HG03103 (cell line): ENCODE data around the gene RSRC1.
A peak's percentile ranks its signal among the peaks of the same experiment; 100 is the strongest.
"Not testable (repeated sequence)": the region's sequence is repeated elsewhere in the genome, so short reads cannot be mapped to it uniquely, and the experiment has no call there.

Source experiments
- ATAC-seq: cut with Tn5 transposase; IDR thresholded peaks from one replicate; pipeline ENCODE4 v1.9.1; 2021; ENCODE audit warnings: low read depth; ENCODE audit not compliant: unreplicated experiment

Gene RSRC1, protein sequence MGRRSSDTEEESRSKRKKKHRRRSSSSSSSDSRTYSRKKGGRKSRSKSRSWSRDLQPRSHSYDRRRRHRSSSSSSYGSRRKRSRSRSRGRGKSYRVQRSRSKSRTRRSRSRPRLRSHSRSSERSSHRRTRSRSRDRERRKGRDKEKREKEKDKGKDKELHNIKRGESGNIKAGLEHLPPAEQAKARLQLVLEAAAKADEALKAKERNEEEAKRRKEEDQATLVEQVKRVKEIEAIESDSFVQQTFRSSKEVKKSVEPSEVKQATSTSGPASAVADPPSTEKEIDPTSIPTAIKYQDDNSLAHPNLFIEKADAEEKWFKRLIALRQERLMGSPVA

DNA sequence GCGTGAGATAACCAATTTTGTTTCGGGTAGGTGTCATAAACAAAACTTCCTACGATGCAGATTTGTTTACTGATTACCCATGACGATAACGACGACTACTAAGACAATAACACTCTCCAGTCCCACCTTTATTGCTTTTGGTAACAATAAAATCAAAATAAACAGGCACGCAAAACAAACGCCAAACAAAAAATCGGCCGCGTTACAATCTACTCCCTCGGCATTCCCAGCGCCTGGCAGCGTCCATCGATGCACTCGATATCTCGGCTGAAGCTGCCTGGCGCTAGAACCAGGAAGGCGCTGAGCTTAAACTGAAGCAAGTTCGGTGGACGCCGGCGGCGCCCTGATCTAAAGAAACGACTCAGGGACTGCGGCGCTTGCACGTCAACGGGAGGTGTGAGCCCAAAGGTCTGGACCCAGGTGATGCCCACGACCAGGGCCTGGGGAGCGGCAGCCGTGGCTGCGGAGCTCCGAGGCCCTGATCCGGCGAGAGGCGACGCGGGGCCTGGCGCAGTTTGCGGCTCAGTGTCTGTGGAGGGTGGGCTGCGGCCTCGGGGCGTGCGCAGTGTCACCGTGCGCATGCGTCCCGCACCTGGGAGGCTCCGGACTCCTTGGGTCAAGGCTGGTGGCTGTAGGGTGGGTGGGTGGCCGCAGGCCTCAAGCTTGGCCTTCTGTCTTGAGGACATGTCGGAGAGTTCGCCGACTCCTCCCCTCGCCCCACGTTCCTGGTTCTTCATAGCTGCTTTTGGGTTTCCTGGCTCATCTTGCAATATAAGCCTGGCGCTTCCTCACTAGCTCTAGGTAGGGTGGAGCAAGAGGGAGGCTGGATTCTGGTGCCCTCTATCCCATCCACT, at the start of gene RSRC1:
Gene RSRC1 (plus strand): TSS at position 286 of the 854 bp plus-strand sequence. CDS start 12,016 bp downstream, outside the sequence.
- peak; percentile 76 for ATAC-seq

DNA sequence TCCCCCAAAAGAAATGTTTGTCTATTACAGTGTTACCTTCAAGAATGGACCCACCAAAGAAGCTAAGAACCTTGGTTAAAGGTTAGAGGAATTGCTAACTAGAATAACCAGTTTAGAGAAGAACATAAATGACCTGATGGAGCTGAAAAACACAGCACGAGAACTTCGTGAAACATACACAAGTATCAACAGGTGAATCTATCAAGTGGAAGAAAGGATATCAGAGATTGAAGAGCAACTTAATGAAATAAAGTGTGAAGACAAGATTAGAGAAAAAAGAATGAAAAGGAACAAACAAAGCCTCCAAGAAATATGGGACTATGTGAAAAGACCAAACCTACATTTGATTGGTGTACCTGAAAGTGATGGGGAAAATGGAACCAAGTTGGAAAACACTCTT, 44.3 kb upstream of the RSRC1 start:
- not testable (repeated sequence) for ATAC-seq

DNA sequence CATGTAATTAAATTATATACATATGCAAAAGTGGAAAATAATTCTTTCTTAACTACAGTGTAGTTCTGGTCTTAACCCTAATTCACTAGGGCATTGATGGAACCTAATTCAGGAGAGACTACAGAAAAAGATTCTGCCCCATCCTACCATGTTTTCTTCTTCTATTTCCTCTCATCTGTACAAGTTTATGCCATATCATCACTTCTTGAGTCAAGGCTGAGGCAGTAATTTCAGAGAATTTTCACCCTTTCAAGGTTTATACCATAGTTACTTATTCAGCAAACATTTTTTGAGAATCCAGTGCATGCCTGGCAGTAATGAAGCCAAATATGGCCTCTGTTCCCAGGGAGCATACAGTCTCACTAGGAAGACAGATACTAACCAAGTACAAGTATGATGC, 37.1 kb upstream of the RSRC1 start:
- ATAC-seq, result no peak

DNA sequence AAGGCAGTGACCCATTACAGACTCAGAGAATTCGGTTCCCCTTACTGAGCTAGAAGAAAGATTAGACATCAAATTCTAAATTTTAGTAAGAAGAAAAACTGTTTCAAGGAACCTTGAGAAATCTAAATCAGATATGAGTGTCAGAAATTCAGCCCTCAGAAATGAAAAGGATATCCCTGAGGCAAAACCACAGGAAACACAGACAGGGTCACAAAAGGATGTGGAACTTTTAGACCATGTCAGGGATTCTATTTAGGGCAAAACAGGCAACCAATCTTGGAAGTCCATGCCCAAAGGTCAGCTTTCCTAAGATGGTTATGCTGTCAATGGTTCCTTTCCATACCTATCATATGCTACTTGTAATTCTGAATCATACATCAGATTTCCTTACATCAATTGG, 35.3 kb upstream of the RSRC1 start:
- ATAC-seq, result no peak

DNA sequence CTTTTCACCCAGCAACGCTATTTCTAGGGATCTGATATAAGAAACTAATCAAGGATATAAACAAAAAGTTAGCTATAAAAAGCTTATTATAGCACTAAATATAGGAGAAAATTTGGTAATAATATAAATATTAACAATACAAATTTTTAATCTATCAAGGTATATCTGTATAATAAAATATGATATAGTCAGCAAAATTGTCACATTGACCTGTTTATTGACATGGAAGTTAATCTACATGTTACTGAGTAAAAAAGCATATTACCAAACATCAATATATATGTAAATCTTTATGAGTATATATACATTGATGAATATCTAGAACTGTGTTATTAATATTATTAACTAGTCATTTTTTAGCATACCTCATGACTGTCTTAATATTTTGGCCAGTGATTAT, 30.3 kb upstream of the RSRC1 start:
- no peak for ATAC-seq

DNA sequence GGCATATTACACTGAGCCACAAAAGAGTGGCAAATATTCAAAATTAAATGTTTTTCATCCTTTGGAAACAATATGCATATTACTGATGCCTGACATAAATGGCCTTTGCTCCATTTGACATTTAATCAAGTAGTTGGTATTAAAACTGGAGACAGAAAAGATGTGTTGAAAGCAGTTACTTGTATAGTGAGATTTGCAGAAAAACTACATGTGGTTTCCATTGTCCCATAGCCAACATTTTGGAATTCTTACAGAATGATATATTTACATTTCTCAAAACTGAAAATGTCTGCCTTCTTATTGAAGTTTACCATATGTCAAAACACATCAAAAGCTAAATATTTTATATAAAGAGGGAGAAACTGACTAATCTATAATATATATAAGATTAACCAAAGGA, 25.2 kb upstream of the RSRC1 start:
- no peak for ATAC-seq

DNA sequence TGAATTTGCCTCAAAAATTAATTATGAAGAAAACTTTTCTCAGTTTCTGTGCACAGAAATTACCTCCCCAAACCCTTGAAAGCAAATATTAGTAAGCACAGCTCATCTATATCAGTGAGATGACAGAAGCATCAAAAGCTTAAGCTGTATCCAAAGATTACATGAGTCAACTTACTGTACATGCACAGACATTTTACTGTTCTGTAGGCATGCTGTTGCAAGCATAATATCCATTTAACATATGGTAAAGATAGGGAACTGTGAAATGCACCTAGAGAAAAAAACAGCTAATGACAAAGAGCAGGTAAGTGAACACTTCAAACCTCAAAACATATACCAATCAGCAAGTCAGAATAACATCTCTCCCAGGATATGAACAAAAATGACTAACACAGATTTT, 24.5 kb upstream of the RSRC1 start:
- no peak for ATAC-seq

DNA sequence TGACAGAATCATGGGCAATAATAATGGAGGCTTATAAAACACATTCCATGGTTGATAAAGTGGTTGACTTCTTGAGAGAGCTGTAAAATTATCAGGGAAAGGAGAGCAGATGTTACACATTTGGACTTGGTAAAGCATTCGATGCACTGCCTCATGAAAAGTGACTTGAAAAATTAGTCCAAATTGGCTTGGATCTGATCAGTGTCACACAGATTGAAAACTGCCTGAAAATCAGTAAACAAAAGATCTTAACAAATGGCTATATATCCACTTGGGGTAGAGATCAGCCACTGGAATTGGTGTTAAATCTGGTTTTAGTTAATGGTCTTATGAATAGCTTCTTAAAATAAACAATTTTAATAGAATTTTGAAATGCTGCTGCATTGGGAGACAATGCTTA, 24.0 kb upstream of the RSRC1 start:
- no peak for ATAC-seq

DNA sequence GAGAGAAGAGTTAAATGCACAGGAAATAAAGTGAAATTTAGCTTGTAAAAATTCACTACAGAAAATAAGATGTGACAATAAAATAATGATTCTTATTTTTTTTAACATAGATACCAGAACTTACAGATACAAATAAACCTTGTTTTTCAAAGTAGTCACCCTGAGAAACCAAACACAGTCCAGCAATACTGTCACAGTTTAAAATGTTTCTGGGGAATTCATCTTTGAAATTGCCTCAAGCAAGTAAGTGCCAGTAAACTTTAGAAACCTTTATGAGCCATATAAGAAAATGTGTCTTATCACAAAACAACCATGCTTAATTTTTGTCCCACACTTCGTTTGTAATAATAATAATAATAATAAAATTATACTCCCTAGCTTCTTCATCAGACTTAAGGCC, 23.5 kb upstream of the RSRC1 start:
- no peak for ATAC-seq

DNA sequence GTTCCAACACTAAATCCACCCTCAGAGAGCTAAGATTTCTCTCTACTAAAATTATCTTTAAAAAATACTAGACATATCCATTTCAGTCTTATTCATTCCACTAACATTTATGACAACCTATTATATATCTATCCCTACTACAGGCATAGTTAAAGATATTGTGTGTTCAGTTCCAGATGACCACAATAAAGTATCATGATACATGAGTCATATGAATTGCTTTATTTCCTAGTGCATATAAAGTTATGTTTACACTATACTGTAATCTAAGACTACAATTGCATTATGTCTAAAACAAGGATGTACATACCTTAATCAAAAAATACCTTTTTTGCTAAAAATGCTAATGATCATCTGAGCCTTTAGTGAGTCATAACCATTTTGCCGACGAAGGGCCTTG, 23.1 kb upstream of the RSRC1 start:
- no peak for ATAC-seq

DNA sequence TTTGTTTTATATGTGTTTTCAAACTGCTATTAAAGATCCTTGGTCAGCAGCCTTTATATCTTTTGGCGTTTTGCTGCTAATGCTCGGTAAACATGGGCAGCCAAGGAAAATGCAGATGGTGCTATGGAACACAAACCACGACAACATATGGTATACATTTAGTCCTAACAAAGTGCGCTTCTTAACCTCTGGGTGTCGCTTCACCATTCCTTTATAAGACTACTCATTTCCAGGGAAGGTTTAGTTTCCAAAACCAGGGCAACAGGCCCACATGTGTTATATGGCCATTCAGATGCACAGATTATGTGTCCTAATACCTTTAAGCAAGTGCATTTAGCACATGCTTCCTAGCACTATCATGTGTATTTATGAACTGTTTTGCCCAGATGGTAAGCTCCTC, 18.4 kb upstream of the RSRC1 start:
- ATAC-seq, result no peak

DNA sequence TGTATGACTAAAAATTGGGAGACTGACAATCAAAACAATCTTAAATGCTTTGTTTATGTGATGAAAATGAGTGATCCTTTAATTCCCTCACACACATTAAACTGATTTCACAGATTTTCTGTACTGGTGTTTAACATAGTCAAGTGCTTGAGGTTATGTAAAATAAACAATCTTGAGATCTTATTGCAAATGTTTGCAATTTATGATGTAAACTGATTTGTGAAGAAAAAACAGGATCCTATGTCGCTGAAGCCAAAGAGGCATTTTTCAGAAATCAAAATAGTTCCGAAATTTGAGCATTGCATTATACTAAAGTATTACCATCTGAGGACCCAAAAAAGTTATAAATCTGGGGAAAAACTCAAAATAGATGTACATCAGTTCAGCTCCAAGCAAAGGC, 16.4 kb upstream of the RSRC1 start:
- no peak for ATAC-seq

DNA sequence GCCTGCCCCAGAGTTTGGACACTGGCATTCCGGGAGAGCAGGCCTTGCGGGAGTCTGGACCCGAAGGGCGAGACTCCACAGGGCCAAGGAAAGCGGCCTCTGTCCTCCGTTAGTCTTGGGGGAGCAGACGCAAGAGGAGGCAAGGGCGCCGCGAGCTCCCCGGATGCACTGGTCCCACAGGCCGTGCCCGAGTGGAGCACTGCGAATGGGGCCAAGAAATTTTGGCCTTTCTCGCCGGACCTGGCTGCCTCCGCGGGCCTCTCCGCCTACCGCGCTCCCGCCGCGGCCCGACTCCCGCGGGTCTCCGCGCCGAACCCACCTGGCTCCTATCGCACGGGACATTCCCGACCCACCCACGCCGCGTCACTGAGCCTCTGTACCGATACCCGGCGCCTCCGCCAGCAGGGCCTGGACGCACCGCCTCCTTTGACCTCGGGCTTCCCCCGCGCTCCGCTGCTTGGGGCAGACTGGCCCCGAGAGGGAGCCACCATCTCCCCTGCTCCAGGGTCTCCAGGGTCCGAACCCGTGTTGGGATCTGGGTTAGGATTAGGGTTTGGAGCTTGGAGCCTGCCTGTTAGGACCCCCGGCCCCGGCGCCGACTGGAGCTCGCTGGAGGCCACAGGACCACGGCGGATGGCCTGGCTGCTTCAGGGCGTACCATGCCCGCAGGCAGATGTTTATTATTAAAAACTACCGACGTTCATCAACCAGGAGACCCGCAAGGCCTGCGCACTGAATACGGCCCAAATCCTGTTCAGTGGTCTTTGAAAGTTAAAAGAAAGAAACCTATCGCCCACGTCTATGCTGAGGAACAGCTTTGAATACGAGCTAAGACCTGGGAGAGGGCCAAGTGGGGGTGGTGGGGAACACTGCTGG, 15.4 kb upstream of the RSRC1 start:
- peak; percentile 33 for ATAC-seq

DNA sequence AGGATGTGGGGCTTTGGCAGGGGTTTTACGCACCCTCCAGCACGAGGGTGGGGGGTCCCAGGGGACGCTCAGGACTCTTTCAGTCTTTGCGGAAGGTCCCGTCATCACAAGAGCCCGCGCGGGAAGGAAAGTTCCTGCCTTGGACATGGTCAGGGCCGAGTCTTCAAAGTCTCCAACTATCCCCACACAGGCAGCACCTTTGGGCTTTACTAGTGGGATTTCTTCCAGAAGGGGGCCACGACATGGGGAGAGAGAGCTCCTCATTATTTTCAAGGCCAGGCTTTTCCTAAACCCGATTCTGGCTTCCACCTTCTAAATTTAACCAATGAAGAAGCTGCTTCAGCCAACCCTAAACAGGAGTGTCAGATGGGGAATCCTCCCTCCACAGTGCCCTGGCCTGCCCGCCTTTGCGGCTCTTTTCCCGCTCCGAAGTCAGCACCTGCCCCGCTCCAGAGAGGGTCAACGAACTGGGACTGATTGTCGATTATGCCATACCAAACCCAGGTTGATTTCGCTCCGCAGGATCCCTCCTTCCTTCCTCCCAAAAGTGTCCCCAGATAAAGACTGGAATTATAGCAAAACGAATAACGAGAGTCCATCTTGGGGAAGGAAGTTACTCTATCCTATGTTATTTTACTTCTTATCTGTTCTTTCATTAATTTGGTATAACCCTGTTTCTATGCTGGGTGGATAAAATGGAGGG, 14.6 kb upstream of the RSRC1 start:
- no peak for ATAC-seq

DNA sequence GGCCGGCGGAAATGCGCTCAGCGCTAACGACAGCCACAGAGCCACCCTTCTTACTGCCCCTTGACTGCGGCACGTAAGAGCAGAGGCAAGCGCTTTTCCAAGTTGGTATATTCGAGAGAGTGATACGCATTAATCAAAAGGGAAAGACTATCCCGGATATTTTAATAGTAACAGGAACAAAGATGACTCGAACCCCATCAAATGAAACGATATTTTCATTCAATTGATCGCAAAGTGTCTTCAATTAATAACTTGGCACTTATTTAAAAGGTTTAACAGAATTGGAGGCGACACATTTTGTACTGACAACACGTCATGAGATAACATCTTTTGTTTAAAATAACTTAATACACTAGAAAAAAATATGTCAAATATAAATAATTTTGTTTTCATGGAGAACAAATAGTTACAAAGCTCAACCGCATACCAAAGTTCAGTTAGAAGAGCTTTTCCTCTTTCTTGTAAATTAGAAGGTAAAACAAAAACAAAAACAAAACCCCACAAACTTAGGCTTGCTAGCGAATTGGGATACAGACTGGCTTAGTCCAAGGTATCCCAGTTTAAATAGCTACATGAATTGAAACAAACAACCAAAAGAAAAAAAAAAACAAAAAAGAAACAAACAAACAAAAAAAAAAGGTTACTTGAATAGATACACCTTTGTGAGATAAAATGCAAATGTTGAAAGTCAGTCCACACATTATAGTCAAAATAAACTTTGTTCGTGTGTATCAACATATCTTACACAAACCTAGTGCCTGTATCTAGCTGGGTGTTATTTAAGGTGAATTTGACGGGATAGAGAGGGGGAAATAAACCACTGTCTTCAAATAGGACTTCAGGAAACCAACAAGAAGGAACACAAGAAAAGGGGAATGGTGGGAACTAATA, 13.8 kb upstream of the RSRC1 start:
- no peak for ATAC-seq

DNA sequence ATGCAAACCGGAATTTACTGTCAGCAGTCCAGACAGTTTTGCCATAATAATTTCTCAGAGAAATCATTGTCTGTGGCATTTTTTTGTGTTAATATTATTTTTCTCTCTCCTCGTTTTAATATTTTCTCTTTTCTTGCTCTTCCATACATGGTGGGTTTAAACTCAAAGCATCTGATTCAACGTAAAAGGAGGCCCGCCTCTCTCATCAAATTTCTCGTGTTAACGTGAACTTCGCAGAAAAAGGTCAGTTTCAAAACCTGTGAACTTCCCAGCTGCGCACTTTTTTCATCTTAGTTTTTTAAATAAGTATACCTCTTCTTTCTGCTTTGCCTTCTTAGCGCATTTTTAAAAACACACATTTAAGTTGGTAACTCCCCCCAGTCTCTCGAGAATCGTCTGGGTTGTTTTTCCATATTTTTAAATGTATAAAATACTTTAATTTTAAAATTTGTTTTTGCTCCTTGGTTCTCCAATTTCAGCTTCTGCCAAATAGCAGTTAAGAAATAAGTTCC, 12.8 kb upstream of the RSRC1 start:
- no peak for ATAC-seq

DNA sequence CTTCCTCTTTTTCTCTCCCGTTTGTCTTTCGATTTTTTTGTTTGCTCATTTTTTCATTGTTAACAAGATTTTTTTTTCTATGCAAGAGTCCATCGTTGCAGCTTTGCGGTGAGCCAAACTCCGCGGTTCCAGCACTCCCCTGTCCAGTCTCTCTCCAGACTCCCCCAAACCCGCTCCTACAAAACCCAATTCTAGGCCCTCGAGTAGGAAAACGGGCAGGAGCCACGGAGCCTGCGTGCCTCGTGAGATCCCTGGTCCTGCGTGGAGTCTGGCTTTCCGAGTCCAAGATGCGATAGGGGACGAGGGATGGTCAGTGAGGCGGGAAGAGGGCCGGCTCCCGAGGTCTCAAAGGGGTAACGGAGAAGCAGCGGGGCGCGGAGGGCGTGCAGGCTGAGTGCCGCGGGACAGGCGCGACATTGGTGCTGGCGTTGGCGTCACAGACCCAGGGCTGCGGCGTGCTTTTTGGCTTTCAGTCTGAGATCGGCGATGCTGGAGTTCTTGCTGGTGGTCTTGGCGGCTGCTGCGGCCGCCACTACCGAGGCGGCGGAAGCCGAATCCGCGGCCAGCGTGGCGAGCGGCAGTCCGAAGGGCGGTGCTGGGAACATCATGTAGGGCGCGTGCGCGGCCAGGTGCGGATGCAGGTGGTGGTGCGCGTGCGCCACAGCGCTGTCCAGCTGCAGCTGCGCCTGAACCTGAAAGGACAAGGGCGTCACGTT, 12.1 kb upstream of the RSRC1 start:
- peak; percentile 84 for ATAC-seq

DNA sequence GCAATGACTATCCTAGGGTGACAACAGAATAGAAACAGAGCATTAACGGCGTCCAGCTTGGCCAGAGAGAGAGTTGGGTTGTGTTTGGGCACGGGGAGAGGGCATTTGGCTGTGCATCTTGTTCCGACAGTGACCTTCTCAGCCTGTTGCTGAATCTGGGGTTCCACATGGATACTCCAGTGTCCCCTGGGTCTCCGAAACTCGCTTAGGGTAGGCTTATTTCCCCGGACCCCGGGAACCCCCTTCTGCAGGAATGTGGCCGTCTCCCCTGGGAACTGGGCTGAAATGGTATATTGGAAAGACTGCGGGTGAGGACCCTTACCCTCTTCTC, 11.6 kb upstream of the RSRC1 start:
- ATAC-seq, result no peak
